IMR-90 (cell line): Measurements from ENCODE around the gene SMIM14. TPM values are rescaled to one million over a fixed set of nuclear protein-coding genes. Genes with fewer than 3 reads are reported as not detected.

ENCODE experiments used
- ATAC-seq: fragments of 200-7000 bp; cut with Tn5 transposase; 2 replicates; pipeline ENCODE4 v1.9.1; 2020; ENCODE audit warnings: low read depth, mild to moderate bottlenecking, moderate library complexity
- BruUV-seq: library from RNA; stranded (reverse); fragments of 400-500 nt; replicated peaks from 2 replicates; lab custom pipeline; 2021; lab: Mats Ljungman, UMichigan
- CTCF ChIA-PET: fragments of 300-600 bp; formaldehyde crosslinking; extraction: SDS; loops from one replicate; lab custom pipeline; 2021; ENCODE audit warnings: antibody characterized with exemption; lab: Yijun Ruan, JAX
- POLR2A ChIA-PET: fragments of 300-600 bp; sonication (Branson Sonifier 250); formaldehyde crosslinking; loops from one replicate; lab custom pipeline; 2022; ENCODE audit warnings: antibody characterized with exemption; ENCODE audit not compliant: unreplicated experiment; lab: Charles Lee
- DNase-seq: peaks from one replicate; pipeline ENCODE4 v3.0.0; 2013
- H2AFZ ChIP-seq: replicated peaks from 2 replicates; pipeline ENCODE3; 2013; ENCODE audit warnings: low read length, mild to moderate bottlenecking; ENCODE audit not compliant: poor library complexity
- H2AK5ac ChIP-seq: 2 replicates; pipeline ENCODE4 v1.6.1; 2013; ENCODE audit warnings: low read depth, low read length, inconsistent platforms
- H2AK9ac ChIP-seq: replicated peaks from 2 replicates; pipeline ENCODE3; 2013; ENCODE audit warnings: mild to moderate bottlenecking, low read depth, low read length, moderate library complexity; ENCODE audit not compliant: poor library complexity
- H2BK120ac ChIP-seq: 2 replicates; pipeline ENCODE4 v1.6.1; 2013; ENCODE audit warnings: low read depth, low read length, inconsistent platforms
- H2BK15ac ChIP-seq: 3 replicates; pipeline ENCODE4 v1.6.1; 2013; ENCODE audit warnings: low read depth, low read length, inconsistent platforms
- H2BK20ac ChIP-seq: 2 replicates; pipeline ENCODE4 v1.6.1; 2013; ENCODE audit warnings: low read depth, mild to moderate bottlenecking, inconsistent platforms, low read length, moderate library complexity
- H2BK5ac ChIP-seq: 2 replicates; pipeline ENCODE4 v1.6.1; 2013; ENCODE audit warnings: mild to moderate bottlenecking, low read depth, low read length, inconsistent platforms; ENCODE audit not compliant: poor library complexity, severe bottlenecking
- H3K14ac ChIP-seq: replicated peaks from 2 replicates; pipeline ENCODE4 v1.6.1; 2013; ENCODE audit warnings: low read depth, low read length, inconsistent platforms
- H3K18ac ChIP-seq: 2 replicates; pipeline ENCODE4 v1.6.1; 2013; ENCODE audit warnings: low read depth, low read length, control low read depth
- H3K23ac ChIP-seq: 2 replicates; pipeline ENCODE4 v1.6.1; 2013; ENCODE audit warnings: low read depth, low read length, inconsistent platforms
- H3K27ac ChIP-seq: 2 replicates; pipeline ENCODE4 v1.5.1; 2013; ENCODE audit warnings: mild to moderate bottlenecking, control low read depth, low read length; ENCODE audit not compliant: insufficient read depth
- H3K27me3 ChIP-seq: 2 replicates; pipeline ENCODE4 v1.6.1; 2013; ENCODE audit warnings: low read length; ENCODE audit not compliant: control insufficient read depth, insufficient read depth
- H3K36me3 ChIP-seq: 2 replicates; pipeline ENCODE4 v1.6.1; 2013; ENCODE audit warnings: low read length, mixed read lengths; ENCODE audit not compliant: control insufficient read depth, insufficient read depth
- H3K4ac ChIP-seq: 2 replicates; pipeline ENCODE4 v1.6.1; 2013; ENCODE audit warnings: low read depth, low read length, inconsistent platforms
- H3K4me1 ChIP-seq: 2 replicates; pipeline ENCODE4 v1.6.1; 2013; ENCODE audit warnings: low read length, mixed read lengths; ENCODE audit not compliant: control insufficient read depth, insufficient read depth
- H3K4me2 ChIP-seq: 2 replicates; pipeline ENCODE4 v1.6.1; 2013; ENCODE audit warnings: low read depth, mild to moderate bottlenecking, control low read depth, low read length, moderate library complexity
- H3K4me3 ChIP-seq: 2 replicates; pipeline ENCODE4 v1.5.1; 2013; ENCODE audit warnings: low read depth, mild to moderate bottlenecking, control low read depth, low read length, moderate library complexity; ENCODE audit not compliant: insufficient read depth
- H3K56ac ChIP-seq: 2 replicates; pipeline ENCODE4 v1.6.1; 2013; ENCODE audit warnings: low read length, inconsistent platforms; ENCODE audit not compliant: insufficient read depth; ENCODE audit errors: extremely low read depth
- H3K79me1 ChIP-seq, 2 experiments: 2 replicates each; pipeline ENCODE4 v1.6.1; 2013; ENCODE audit warnings: low read length in 2 of 2, inconsistent platforms in 1 of 2, low read depth in 1 of 2
- H3K9ac ChIP-seq: 2 replicates; pipeline ENCODE4 v1.6.1; 2013; ENCODE audit warnings: low read depth, low read length, control low read depth
- H3K9me1 ChIP-seq: 2 replicates; pipeline ENCODE4 v1.6.1; 2013; ENCODE audit warnings: low read length, inconsistent platforms; ENCODE audit not compliant: insufficient read depth
- H3K9me3 ChIP-seq: 2 replicates; pipeline ENCODE4 v1.6.1; 2013; ENCODE audit warnings: low read length; ENCODE audit not compliant: control insufficient read depth, insufficient read depth
- H4K20me1 ChIP-seq: 2 replicates; pipeline ENCODE4 v1.6.1; 2013; ENCODE audit warnings: low read length, inconsistent platforms; ENCODE audit not compliant: insufficient read depth
- H4K5ac ChIP-seq: 2 replicates; pipeline ENCODE4 v1.6.1; 2013; ENCODE audit warnings: mild to moderate bottlenecking, low read depth, low read length, control low read depth
- H4K8ac ChIP-seq, 2 experiments: 2 replicates each; pipeline ENCODE4 v1.6.1; 2013; ENCODE audit warnings: low read depth in 2 of 2, low read length in 2 of 2, control low read depth in 1 of 2, inconsistent platforms in 1 of 2
- H4K91ac ChIP-seq: 2 replicates; pipeline ENCODE4 v1.6.1; 2013; ENCODE audit warnings: low read depth, low read length, inconsistent platforms; ENCODE audit not compliant: insufficient read depth
- BHLHE40 ChIP-seq: fragments of 150-350 bp; IDR thresholded peaks from 2 replicates; pipeline ENCODE4 v1.6.1; 2016; ENCODE audit warnings: mild to moderate bottlenecking, low read depth, low read length
- MAFK ChIP-seq: IDR thresholded peaks from 2 replicates; pipeline ENCODE4 v1.6.1; 2012; ENCODE audit warnings: low read depth, low read length, improper control_type of control experiment
- MXI1 ChIP-seq: IDR thresholded peaks from 2 replicates; pipeline ENCODE4 v1.6.1; 2012; ENCODE audit warnings: low read depth, mild to moderate bottlenecking, low read length, moderate library complexity, borderline replicate concordance
- NFE2L2 ChIP-seq: fragments of 150-350 bp; IDR thresholded peaks from 2 replicates; pipeline ENCODE4 v1.6.1; 2016; ENCODE audit warnings: low read depth, mild to moderate bottlenecking, low read length
- POLR2A ChIP-seq: IDR thresholded peaks from 2 replicates; pipeline ENCODE4 v1.6.1; 2012; ENCODE audit warnings: mild to moderate bottlenecking, low read depth, low read length
- RAD21 ChIP-seq: IDR thresholded peaks from 2 replicates; pipeline ENCODE4 v1.6.1; 2012; ENCODE audit warnings: low read length, improper control_type of control experiment
- RFX5 ChIP-seq: IDR thresholded peaks from 2 replicates; pipeline ENCODE4 v1.8.0; 2012; ENCODE audit warnings: low read depth, mild to moderate bottlenecking, low read length, moderate library complexity
- WGBS, 2 experiments: methylation state at CpG; one replicate each; pipeline versions ENCODE4 v1.1.5 to v1.1.7; 2013; ENCODE audit warnings: missing lambda C conversion rate in 2 of 2; ENCODE audit not compliant: insufficient read length in 1 of 2; ENCODE audit errors: extremely low coverage in 2 of 2; 5-methylcytosine and 5-hydroxymethylcytosine counted together
- dilution Hi-C: fragments of 300-500 bp; cut with HindIII; formaldehyde crosslinking; loops from one replicate; pipeline ENCODE4 v1.14.3; 2018; ENCODE audit warnings: low sequenced_read_pairs; ENCODE audit not compliant: unreplicated experiment
- in situ Hi-C: fragments of 300-500 bp; cut with MboI; formaldehyde crosslinking; loops from 3 replicates; pipeline ENCODE4 v1.14.3; 2019; ENCODE audit warnings: low sequenced_read_pairs, inconsistent platforms, mixed read lengths
- intact Hi-C: fragments of 100-400 bp; cut with micrococcal nuclease; formaldehyde crosslinking; loops from 2 replicates; pipeline ENCODE4 v1.10.0; 2022
- polyA plus RNA-seq, 3 experiments: library from polyadenylated mRNA; depleted of rRNA; stranded (reverse); fragments of >200 nt; gene quantifications; 2 replicates each; pipeline ENCODE4 v1.2.3, GENCODE V29; 2012; ENCODE audit warnings: low replicate concordance in 1 of 3
- total RNA-seq: library from RNA; depleted of rRNA; stranded (reverse); fragments of >200 nt; gene quantifications from 2 replicates; pipeline ENCODE4 v1.2.3, GENCODE V29; 2012
- TF ChIP-seq, protein P1 (sequence below): fragments of 150-350 bp; IDR thresholded peaks from 2 replicates; pipeline ENCODE4 v1.6.1; 2016; ENCODE audit warnings: low read depth, mild to moderate bottlenecking, low read length, moderate library complexity, borderline replicate concordance

SMIM14 gene
- total and polyA plus RNA-seq, 2 of the 4 experiments (the other 2 are of a cell fraction): 15.6 to 20.9 TPM

GRCh38 chr4:39668887-39669286 is 30.2 kb upstream of the SMIM14 start:
- H2BK15ac ChIP-seq: no peak overlapping the region
- H2BK20ac ChIP-seq: no peak overlapping the region
- no peak overlapping the region for H4K91ac ChIP-seq
- H3K56ac ChIP-seq: no peak overlapping the region
- no peaks in the 10 kb centered on the region for H3K9me3 ChIP-seq
- no peak overlapping the region for H2BK120ac ChIP-seq
- TF ChIP-seq MXI1: no peak
- no peak for TF ChIP-seq RAD21
- TF ChIP-seq NFE2L2: no peak
- no peak for TF ChIP-seq POLR2A
- TF ChIP-seq RFX5: no peak
- TF ChIP-seq, protein P1, sequence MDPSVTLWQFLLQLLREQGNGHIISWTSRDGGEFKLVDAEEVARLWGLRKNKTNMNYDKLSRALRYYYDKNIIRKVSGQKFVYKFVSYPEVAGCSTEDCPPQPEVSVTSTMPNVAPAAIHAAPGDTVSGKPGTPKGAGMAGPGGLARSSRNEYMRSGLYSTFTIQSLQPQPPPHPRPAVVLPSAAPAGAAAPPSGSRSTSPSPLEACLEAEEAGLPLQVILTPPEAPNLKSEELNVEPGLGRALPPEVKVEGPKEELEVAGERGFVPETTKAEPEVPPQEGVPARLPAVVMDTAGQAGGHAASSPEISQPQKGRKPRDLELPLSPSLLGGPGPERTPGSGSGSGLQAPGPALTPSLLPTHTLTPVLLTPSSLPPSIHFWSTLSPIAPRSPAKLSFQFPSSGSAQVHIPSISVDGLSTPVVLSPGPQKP: no peak
- TF ChIP-seq BHLHE40: no peak
- no peak for TF ChIP-seq MAFK
- no peak for ATAC-seq
- no peak overlapping the region for H2AFZ ChIP-seq
- no peak overlapping the region for H3K4me3 ChIP-seq
- H2AK9ac ChIP-seq: no peak overlapping the region
- in situ Hi-C loops: no loop called here
- peaks cover 4% of the 10 kb centered on the region for H3K4me1 ChIP-seq
- H2AK5ac ChIP-seq: no peak overlapping the region
- no peaks in the 10 kb centered on the region for H3K36me3 ChIP-seq
- H3K4me2 ChIP-seq: no peak overlapping the region
- H3K27ac ChIP-seq: no peak overlapping the region
- no peak overlapping the region for H3K18ac ChIP-seq
- 20% methylated on average over 1 of the region's 2 CpGs; no CpG with 5 or more reads in 1 of the 2 experiments for WGBS, 2 experiments
- DNase-seq: no peak
- dilution Hi-C loops: no loop called here
- no peak overlapping the region for H3K9ac ChIP-seq
- no peak overlapping the region for H4K5ac ChIP-seq
- H4K20me1 ChIP-seq: peaks cover 5% of the 10 kb centered on the region; the same call in 1 of the 2 replicates
- no peak overlapping the region for H3K4ac ChIP-seq
- H3K27me3 ChIP-seq: no peaks in the 10 kb centered on the region
- no peak overlapping the region for H3K14ac ChIP-seq
- BruUV-seq: no TSS peak
- intact Hi-C loops: no loop called here
- H4K8ac ChIP-seq: no peak overlapping the region
- no peak overlapping the region for H3K23ac ChIP-seq
- no peaks in the 10 kb centered on the region for H3K79me1 ChIP-seq
- peaks cover 5% of the 10 kb centered on the region for H3K9me1 ChIP-seq
- POLR2A ChIA-PET: no interaction called here
- CTCF ChIA-PET: interaction anchor here (0.7 kb wide), 1 partner anchor 234 kb away, joined by 4 read pairs; no protein-coding TSS in a partner anchor
- H2BK5ac ChIP-seq: no peak overlapping the region
